PC-9 (cell line): ENCODE results near the gene COX4I2. TPM values are rescaled to one million over a fixed set of nuclear protein-coding genes. Genes with fewer than 3 reads are reported as not detected.

Source experiments
- BruUV-seq: library from RNA; stranded (reverse); fragments of 400-500 nt; replicated peaks from 2 replicates; lab custom pipeline; 2021; lab: Mats Ljungman, UMichigan
- CTCF ChIA-PET: fragments of 300-600 bp; sonication (Branson Sonifier 250); formaldehyde crosslinking; loops from one replicate; lab custom pipeline; 2022; ENCODE audit warnings: antibody characterized with exemption; lab: Charles Lee
- POLR2A ChIA-PET: fragments of 300-600 bp; sonication (Branson Sonifier 250); formaldehyde crosslinking; loops from one replicate; lab custom pipeline; 2022; ENCODE audit warnings: antibody characterized with exemption; ENCODE audit not compliant: unreplicated experiment; lab: Charles Lee
- DNase-seq, 2 experiments: peaks; one replicate each; pipeline versions ENCODE4 v3.0.0 to v3.0.0-alpha.2; 2015 to 2022; ENCODE audit warnings: mixed read lengths in 1 of 2
- H2AFZ ChIP-seq: fragments of 200-600 bp; sonication (generic); 2 replicates; pipeline ENCODE4 v1.8.1; 2017; ENCODE audit warnings: antibody characterized with exemption
- H3F3A ChIP-seq: fragments of 200-600 bp; sonication (generic); 2 replicates; pipeline ENCODE4 v1.8.1; 2017; ENCODE audit warnings: antibody characterized with exemption, mild to moderate bottlenecking, low read depth; ENCODE audit not compliant: insufficient read depth
- H3K27ac ChIP-seq: fragments of 200-600 bp; sonication (generic); 2 replicates; pipeline ENCODE4 v1.6.1; 2016; ENCODE audit warnings: mixed run types
- H3K27me3 ChIP-seq: fragments of 200-600 bp; sonication (generic); 2 replicates; pipeline ENCODE4 v1.6.1; 2016; ENCODE audit warnings: low read depth, mixed run types; ENCODE audit not compliant: insufficient read depth
- H3K36me3 ChIP-seq: fragments of 200-600 bp; sonication (generic); 2 replicates; pipeline ENCODE4 v1.6.1; 2016; ENCODE audit warnings: low read depth, mixed run types
- H3K4me1 ChIP-seq: fragments of 200-600 bp; sonication (generic); replicated peaks from 2 replicates; pipeline ENCODE4 v1.6.1; 2016; ENCODE audit warnings: mixed run types; ENCODE audit not compliant: insufficient read depth
- H3K4me2 ChIP-seq: fragments of 200-600 bp; sonication (generic); 2 replicates; pipeline ENCODE4 v1.6.1; 2017; ENCODE audit warnings: mixed run types
- H3K4me3 ChIP-seq: fragments of 200-600 bp; sonication (generic); 2 replicates; pipeline ENCODE4 v1.6.1; 2016; ENCODE audit warnings: mixed run types
- H3K79me2 ChIP-seq: fragments of 200-600 bp; sonication (generic); 2 replicates; pipeline ENCODE4 v1.6.1; 2017; ENCODE audit warnings: low read depth, mixed run types
- H3K9me2 ChIP-seq: fragments of 200-600 bp; sonication (generic); 2 replicates; pipeline ENCODE4 v1.8.1; 2017; ENCODE audit warnings: mild to moderate bottlenecking; ENCODE audit not compliant: insufficient read depth
- H3K9me3 ChIP-seq: fragments of 200-600 bp; sonication (generic); 2 replicates; pipeline ENCODE4 v1.8.1; 2016; ENCODE audit warnings: low read depth; ENCODE audit not compliant: insufficient read depth
- H4K20me1 ChIP-seq: fragments of 200-600 bp; sonication (generic); 2 replicates; pipeline ENCODE4 v1.8.1; 2017; ENCODE audit not compliant: insufficient read depth
- EZH2 ChIP-seq: fragments of 200-600 bp; sonication (generic); IDR thresholded peaks from 2 replicates; pipeline ENCODE4 v1.8.0; 2017; ENCODE audit warnings: antibody characterized with exemption, low read depth
- intact Hi-C: fragments of 100-400 bp; cut with micrococcal nuclease; formaldehyde crosslinking; loops from one replicate; pipeline ENCODE4 v1.10.0; 2022; ENCODE audit not compliant: unreplicated experiment
- total RNA-seq: library from RNA; stranded (reverse); gene quantifications from 2 replicates; pipeline ENCODE4 v1.2.3, GENCODE V29; 2021
- TF ChIP-seq, protein P1 (sequence below): fragments of 200-600 bp; sonication (generic); conservative IDR thresholded peaks from 2 replicates; pipeline ENCODE4 v1.6.1; 2017; ENCODE audit warnings: mixed run types, antibody characterized with exemption, mild to moderate bottlenecking, moderate library complexity

The COX4I2 gene
- total RNA-seq, 1 experiment from 2014 or later, result not detected

DNA sequence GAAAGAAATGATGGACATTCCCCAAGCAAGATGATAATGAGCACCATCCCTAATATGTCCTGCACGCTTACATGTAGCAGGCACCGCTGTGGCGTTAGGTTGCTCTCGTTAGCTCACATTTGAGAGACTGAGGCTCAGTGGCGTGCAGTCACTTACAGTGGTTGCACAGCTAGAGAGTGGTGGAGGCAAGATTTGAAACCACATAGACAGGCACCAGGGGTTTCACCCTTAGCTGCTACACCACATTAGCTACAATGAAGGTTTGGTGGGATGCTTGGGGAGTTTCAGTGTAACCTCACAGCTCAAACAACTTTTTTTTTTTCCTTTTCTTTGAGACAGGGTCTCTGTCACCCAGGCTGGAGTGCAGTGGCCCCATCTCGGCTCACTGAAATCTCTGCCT is 3.7 kb downstream of the COX4I2 start:
- no peaks in the 10 kb centered on the region for H3F3A ChIP-seq
- no peaks in the 10 kb centered on the region for H3K79me2 ChIP-seq
- no peak overlapping the region for H2AFZ ChIP-seq
- DNase-seq, result no peak
- H3K27me3 ChIP-seq, result no peaks in the 10 kb centered on the region
- H3K4me2 ChIP-seq, result no peak overlapping the region
- intact Hi-C loops, result no loop called here
- no peaks in the 10 kb centered on the region for H3K9me2 ChIP-seq
- H3K4me1 ChIP-seq, result no peaks in the 10 kb centered on the region
- H4K20me1 ChIP-seq, result no peaks in the 10 kb centered on the region
- H3K27ac ChIP-seq, result no peak overlapping the region
- no peaks in the 10 kb centered on the region for H3K36me3 ChIP-seq
- BruUV-seq, result no TSS peak
- POLR2A ChIA-PET, result interaction anchor here (0.5 to 0.6 kb wide), 2 partner anchors 138 to 148 kb away, joined by 3 to 12 read pairs; no protein-coding TSS in a partner anchor
- H3K4me3 ChIP-seq, result no peak overlapping the region
- TF ChIP-seq, protein P1, sequence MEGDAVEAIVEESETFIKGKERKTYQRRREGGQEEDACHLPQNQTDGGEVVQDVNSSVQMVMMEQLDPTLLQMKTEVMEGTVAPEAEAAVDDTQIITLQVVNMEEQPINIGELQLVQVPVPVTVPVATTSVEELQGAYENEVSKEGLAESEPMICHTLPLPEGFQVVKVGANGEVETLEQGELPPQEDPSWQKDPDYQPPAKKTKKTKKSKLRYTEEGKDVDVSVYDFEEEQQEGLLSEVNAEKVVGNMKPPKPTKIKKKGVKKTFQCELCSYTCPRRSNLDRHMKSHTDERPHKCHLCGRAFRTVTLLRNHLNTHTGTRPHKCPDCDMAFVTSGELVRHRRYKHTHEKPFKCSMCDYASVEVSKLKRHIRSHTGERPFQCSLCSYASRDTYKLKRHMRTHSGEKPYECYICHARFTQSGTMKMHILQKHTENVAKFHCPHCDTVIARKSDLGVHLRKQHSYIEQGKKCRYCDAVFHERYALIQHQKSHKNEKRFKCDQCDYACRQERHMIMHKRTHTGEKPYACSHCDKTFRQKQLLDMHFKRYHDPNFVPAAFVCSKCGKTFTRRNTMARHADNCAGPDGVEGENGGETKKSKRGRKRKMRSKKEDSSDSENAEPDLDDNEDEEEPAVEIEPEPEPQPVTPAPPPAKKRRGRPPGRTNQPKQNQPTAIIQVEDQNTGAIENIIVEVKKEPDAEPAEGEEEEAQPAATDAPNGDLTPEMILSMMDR, result no peak
- no peak for TF ChIP-seq EZH2
- no peaks in the 10 kb centered on the region for H3K9me3 ChIP-seq
- CTCF ChIA-PET, result no interaction called here

DNA sequence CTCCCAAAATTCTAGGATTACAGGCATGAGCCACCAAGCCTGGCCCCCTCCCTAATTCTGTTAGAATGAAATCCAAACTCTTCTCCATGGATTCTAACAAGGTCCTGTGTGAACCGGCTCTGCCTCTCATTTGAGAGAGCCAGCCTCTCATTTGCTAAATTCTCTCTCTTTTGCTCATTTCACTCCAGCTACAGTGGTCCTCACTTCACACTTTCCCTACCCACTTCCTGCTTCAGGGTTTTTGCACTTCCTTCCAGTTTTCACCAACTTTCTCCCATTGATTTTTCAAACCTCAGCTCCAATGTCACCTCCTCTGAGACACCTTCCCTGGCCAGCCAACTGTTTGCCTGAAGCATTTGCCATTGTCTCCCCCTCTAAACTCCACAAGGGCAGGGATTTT is 5.1 kb downstream of the COX4I2 start:
- Histone ChIP-seq H3K27me3 (no peaks in the 10 kb centered on the region), H3K4me3 (no peak overlapping the region), H3K79me2 (no peaks in the 10 kb centered on the region), H3F3A (no peaks in the 10 kb centered on the region), H3K4me2 (no peak overlapping the region), H3K27ac (no peak overlapping the region), H3K4me1 (no peaks in the 10 kb centered on the region), H2AFZ (no peak overlapping the region), H3K36me3 (no peaks in the 10 kb centered on the region), H3K9me2 (no peaks in the 10 kb centered on the region), H4K20me1 (no peaks in the 10 kb centered on the region), H3K9me3 (no peaks in the 10 kb centered on the region)
- no TSS peak for BruUV-seq
- DNase-seq, result no peak
- POLR2A ChIA-PET, result no interaction called here
- TF ChIP-seq EZH2, result no peak
- TF ChIP-seq, protein P1, result no peak
- CTCF ChIA-PET, result no interaction called here
- intact Hi-C loops, result no loop called here

DNA sequence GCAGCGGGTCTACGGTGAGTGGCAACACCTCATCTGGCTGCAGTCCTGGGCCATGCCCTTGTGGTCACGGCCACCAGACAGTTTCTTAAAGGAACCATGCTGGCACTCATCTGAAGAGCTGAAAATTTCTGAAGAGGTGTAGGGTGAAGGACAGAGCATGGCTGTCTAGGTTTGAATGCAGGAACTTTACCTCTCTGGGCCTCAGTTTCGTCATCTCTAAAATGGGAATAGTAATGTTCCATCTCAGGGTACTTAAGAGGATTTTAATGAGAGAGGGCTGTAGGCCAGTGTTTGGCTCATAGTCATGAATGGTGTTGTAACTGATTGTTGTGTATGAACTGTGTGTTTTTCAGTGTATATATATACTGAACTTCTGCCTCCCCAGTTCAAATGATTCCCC is 5.8 kb downstream of the COX4I2 start:
- no TSS peak for BruUV-seq
- intact Hi-C loops, result no loop called here
- H3K9me3 ChIP-seq, result no peaks in the 10 kb centered on the region
- H3K36me3 ChIP-seq, result no peaks in the 10 kb centered on the region
- CTCF ChIA-PET, result no interaction called here
- H3K79me2 ChIP-seq, result no peaks in the 10 kb centered on the region
- no peak overlapping the region for H3K4me2 ChIP-seq
- no peaks in the 10 kb centered on the region for H4K20me1 ChIP-seq
- POLR2A ChIA-PET, result no interaction called here
- no peaks in the 10 kb centered on the region for H3K9me2 ChIP-seq
- no peak overlapping the region for H2AFZ ChIP-seq
- no peaks in the 10 kb centered on the region for H3K4me1 ChIP-seq
- no peaks in the 10 kb centered on the region for H3K27me3 ChIP-seq
- H3K4me3 ChIP-seq, result no peak overlapping the region
- TF ChIP-seq, protein P1, result no peak
- no peak for TF ChIP-seq EZH2
- DNase-seq, result no peak
- no peak overlapping the region for H3K27ac ChIP-seq
- H3F3A ChIP-seq, result no peaks in the 10 kb centered on the region
